ENCODE data around the gene ZNF627.
A peak's percentile ranks its signal among the peaks of the same experiment; 100 is the strongest.
"Not testable (repeated sequence)": the region's sequence is repeated elsewhere in the genome, so short reads cannot be mapped to it uniquely, and the experiment has no call there.

The ZNF627 gene

GRCh38 chr19:11598103-11598483 is 810 bp downstream of the ZNF627 start:
- no peak for TF ChIP-seq CTCF (IDR thresholded peaks at IDR 0.05; ENCODE audit: insufficient read depth, low read length, missing control alignments)
- CTCF ChIA-PET: interaction anchor here (0.7 to 2.0 kb wide), 3 partner anchors 13 to 102 kb away, joined by 3 to 5 read pairs (median 4); no protein-coding TSS in a partner anchor
- no peak for DNase-seq (ENCODE audit: low read depth, low spot score)
- POLR2A ChIA-PET: interaction anchor here (0.5 to 0.7 kb wide), 2 partner anchors 19 to 1186 kb away, joined by 3 read pairs; no protein-coding TSS in a partner anchor
- peak overlapping the region; percentile 94 for H3K4me3 ChIP-seq (ENCODE audit: low read depth, low read length)

- no peak overlapping the region for H3K4me3 ChIP-seq (ENCODE audit: low read depth, low read length)
- no peak for TF ChIP-seq CTCF (IDR thresholded peaks at IDR 0.05; ENCODE audit: insufficient read depth, low read length, missing control alignments)
- CTCF ChIA-PET: no interaction called here
- POLR2A ChIA-PET: no interaction called here
- no peak for DNase-seq (ENCODE audit: low read depth, low spot score)
Observed at GRCh38 chr19:11598746-11599145, 1.5 kb downstream of the ZNF627 start.

GRCh38 chr19:11599704-11600103 is 2.4 kb downstream of the ZNF627 start:
- CTCF ChIA-PET: interaction anchor here (0.5 kb wide), 1 partner anchor 256 kb away, joined by 4 read pairs; no protein-coding TSS in a partner anchor
- POLR2A ChIA-PET; DNase-seq (ENCODE audit: low read depth, low spot score); H3K4me3 ChIP-seq (ENCODE audit: low read depth, low read length): not testable (repeated sequence)

GRCh38 chr19:11606484-11606883 is 9.2 kb downstream of the ZNF627 start:
- ChIA-PET CTCF (no interaction called here), POLR2A (no interaction called here)
- DNase-seq (ENCODE audit: low read depth, low spot score): no peak
- no peak for TF ChIP-seq CTCF (IDR thresholded peaks at IDR 0.05; ENCODE audit: insufficient read depth, low read length, missing control alignments)
- H3K4me3 ChIP-seq (ENCODE audit: low read depth, low read length): no peak overlapping the region

- CTCF ChIA-PET: interaction anchor here (1.0 to 1.6 kb wide), 2 partner anchors 12 to 14 kb away, joined by 3 to 4 read pairs; partner anchors contain the start of gene ZNF627
- DNase-seq (ENCODE audit: low read depth, low spot score): no peak
- H3K4me3 ChIP-seq (ENCODE audit: low read depth, low read length): no peak overlapping the region
- POLR2A ChIA-PET: no interaction called here
- TF ChIP-seq CTCF (IDR thresholded peaks at IDR 0.05; ENCODE audit: insufficient read depth, low read length, missing control alignments): no peak
Observed at GRCh38 chr19:11611730-11612129, 14.4 kb downstream of the ZNF627 start.

- ChIA-PET POLR2A (no interaction called here), CTCF (interaction anchor here (1.1 kb wide), 1 partner anchor 87 kb away, joined by 3 read pairs; no protein-coding TSS in a partner anchor)
- no peak overlapping the region for H3K4me3 ChIP-seq (ENCODE audit: low read depth, low read length)
- TF ChIP-seq CTCF (IDR thresholded peaks at IDR 0.05; ENCODE audit: insufficient read depth, low read length, missing control alignments): no peak
- DNase-seq (ENCODE audit: low read depth, low spot score): no peak
Observed at GRCh38 chr19:11612816-11613511, 15.7 kb downstream of the ZNF627 start.

Data from AG04449 (cell line).